Stimulated activated CD4-positive, alpha-beta T cell treated with anti-CD3 and anti-CD28 coated beads, TNF-alpha, amount 100 ng/mL, for 4 hours (primary cell): ENCODE data around the gene TGDS.
"Not testable (repeated sequence)": the region's sequence is repeated elsewhere in the genome, so short reads cannot be mapped to it uniquely, and the experiment has no call there.

Experiments used
- DNase-seq, 3 experiments: peaks; one replicate each; pipeline ENCODE4 v3.0.0-alpha.2; 2020; ENCODE audit warnings: low read depth in 3 of 3

The TGDS gene

GRCh38 chr13:94553766-94554165, 42.2 kb downstream of the TGDS start:
- no peak for DNase-seq

GRCh38 chr13:94552095-94552494, 43.9 kb downstream of the TGDS start:
- no peak for DNase-seq

GRCh38 chr13:94550062-94550738, 45.8 kb downstream of the TGDS start:
- DNase-seq, result no peak

GRCh38 chr13:94549232-94550061, 46.5 kb downstream of the TGDS start:
- DNase-seq, result peak; percentile 86 to 88 (median 86)

GRCh38 chr13:94548821-94549231, 47.1 kb downstream of the TGDS start:
- peak; percentile 16 to 41 (median 26) for DNase-seq

GRCh38 chr13:94548382-94548781, 47.6 kb downstream of the TGDS start:
- DNase-seq, result peak in 1 of 3 experiments; percentile 2

- no peak for DNase-seq
Observed at GRCh38 chr13:94546061-94546839, 49.7 kb downstream of the TGDS start.

- no peak for DNase-seq
Observed at GRCh38 chr13:94544922-94545321, 51.0 kb downstream of the TGDS start.

GRCh38 chr13:94542917-94543316, 53.0 kb downstream of the TGDS start:
- DNase-seq, result no peak

- no peak for DNase-seq
Observed at GRCh38 chr13:94537740-94538630, 58.0 kb downstream of the TGDS start.

- no peak for DNase-seq
Observed at GRCh38 chr13:94535775-94536174, 60.2 kb downstream of the TGDS start.

GRCh38 chr13:94535231-94535630, 60.7 kb downstream of the TGDS start:
- no peak for DNase-seq

- no peak for DNase-seq
Observed at GRCh38 chr13:94534166-94534565, 61.8 kb downstream of the TGDS start.

GRCh38 chr13:94532278-94532677, 63.7 kb downstream of the TGDS start:
- DNase-seq, result not testable (repeated sequence)

GRCh38 chr13:94526956-94527355, 69.0 kb downstream of the TGDS start:
- not testable (repeated sequence) for DNase-seq

GRCh38 chr13:94525781-94526180, 70.2 kb downstream of the TGDS start:
- no peak for DNase-seq

GRCh38 chr13:94524407-94524806, 71.5 kb downstream of the TGDS start:
- no peak for DNase-seq
